ENCODE results near the gene PTPRA.

GRCh38 chr20:2973574-2973973 lies 100.3 kb downstream of the PTPRA start:
- TF ChIP-seq CTCF (IDR thresholded peaks at IDR 0.05; ENCODE audit: low read depth, low read length, poor library complexity, severe bottlenecking) (no peak), EZH2phosphoT487 (IDR thresholded peaks at IDR 0.05; ENCODE audit: borderline replicate concordance, low read length) (no peak)
